ENCODE data around the gene DPYD. TPM values are rescaled to one million over a fixed set of nuclear protein-coding genes. Genes with fewer than 3 reads are reported as not detected.

Gene DPYD
- total and polyA plus RNA-seq, 10 of the 15 experiments (the other 5 are each of a cell fraction or from before 2014, with no cell fraction given), result 5.7 to 23.8 (median 10.2) TPM

DNA sequence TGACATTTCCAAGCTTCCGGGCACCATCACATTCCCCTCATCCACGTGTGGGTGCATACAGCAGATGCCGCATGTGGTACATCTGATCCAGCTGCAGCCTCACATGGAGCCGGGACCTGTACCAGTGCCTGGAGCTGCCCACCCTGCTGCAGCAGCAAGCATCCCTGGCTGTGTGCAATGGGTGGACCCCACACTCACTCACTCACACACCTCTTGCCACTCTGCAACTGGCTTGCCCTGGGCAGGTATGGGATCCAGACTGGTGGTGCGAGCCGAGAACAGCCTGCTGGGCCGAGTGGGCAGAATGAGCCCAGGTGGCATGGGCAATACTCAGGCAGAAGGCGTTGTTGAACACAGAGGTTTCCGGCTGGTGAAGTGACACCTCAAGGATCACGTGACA is 75.0 kb downstream of the DPYD start:
- ChIA-PET POLR2A (no interaction called here), RAD21 (ENCODE audit: unreplicated experiment) (no interaction called here), SMC1A (ENCODE audit: uncharacterized antibody, unreplicated experiment) (interaction anchor here (0.8 to 1.0 kb wide), 2 partner anchors 19 to 47 kb away, joined by 3 read pairs; no protein-coding TSS in a partner anchor), CTCF (interaction anchor here (0.7 kb wide), 1 partner anchor 37 kb away, joined by 3 read pairs; no protein-coding TSS in a partner anchor)
- DNase-seq (ENCODE audit: low read depth, low spot score) (no peak), FAIRE-seq (no peak), ATAC-seq (no peak)
- Histone ChIP-seq H3K4me1 (ENCODE audit: control insufficient read depth, insufficient read depth, low read length) (peaks cover 6% of the 10 kb centered on the region; the same call in 1 of the 2 replicates), H3K9me3 (replicated peaks; ENCODE audit: control insufficient read depth, insufficient read depth, low read length) (no peaks in the 10 kb centered on the region; the same call in 2 of the 3 replicates), H3K9ac (ENCODE audit: control insufficient read depth, insufficient read depth, low read length) (no peak overlapping the region), H2AFZ (ENCODE audit: control insufficient read depth, low read depth, low read length) (no peak overlapping the region), H3K27ac (ENCODE audit: control insufficient read depth, insufficient read depth) (no peak overlapping the region), H3K4me3 (no peak overlapping the region), H3K36me3 (ENCODE audit: control insufficient read depth in 2 of 2, insufficient read depth in 2 of 2, low read length in 1 of 2) (no peaks in the 10 kb centered on the region; a peak in 1 of 4 replicates), H3K4me2 (ENCODE audit: control insufficient read depth, insufficient read depth) (no peak overlapping the region), H4K20me1 (ENCODE audit: control insufficient read depth, insufficient read depth) (no peaks in the 10 kb centered on the region), H3K27me3 (replicated peaks in 1 of 2; ENCODE audit: control insufficient read depth in 2 of 2, insufficient read depth in 2 of 2, low read length in 1 of 2) (no peaks in the 10 kb centered on the region), H3K79me2 (ENCODE audit: control insufficient read depth, insufficient read depth, low read length) (no peaks in the 10 kb centered on the region)
- intact Hi-C loops (cut with micrococcal nuclease; ENCODE audit: unreplicated experiment), result loop anchor here (5.0 kb wide), 1 partner anchor 71 kb away; no protein-coding TSS in a partner anchor
- BruUV-seq (replicated peaks), result no TSS peak
- WGBS (ENCODE audit: insufficient coverage, insufficient replicate concordance, low lambda C conversion rate, missing lambda C conversion rate), result 44% methylated on average over 10 of the region's 10 CpGs
- in situ Hi-C loops (cut with MboI), result no loop called here
- TF ChIP-seq, protein P1, sequence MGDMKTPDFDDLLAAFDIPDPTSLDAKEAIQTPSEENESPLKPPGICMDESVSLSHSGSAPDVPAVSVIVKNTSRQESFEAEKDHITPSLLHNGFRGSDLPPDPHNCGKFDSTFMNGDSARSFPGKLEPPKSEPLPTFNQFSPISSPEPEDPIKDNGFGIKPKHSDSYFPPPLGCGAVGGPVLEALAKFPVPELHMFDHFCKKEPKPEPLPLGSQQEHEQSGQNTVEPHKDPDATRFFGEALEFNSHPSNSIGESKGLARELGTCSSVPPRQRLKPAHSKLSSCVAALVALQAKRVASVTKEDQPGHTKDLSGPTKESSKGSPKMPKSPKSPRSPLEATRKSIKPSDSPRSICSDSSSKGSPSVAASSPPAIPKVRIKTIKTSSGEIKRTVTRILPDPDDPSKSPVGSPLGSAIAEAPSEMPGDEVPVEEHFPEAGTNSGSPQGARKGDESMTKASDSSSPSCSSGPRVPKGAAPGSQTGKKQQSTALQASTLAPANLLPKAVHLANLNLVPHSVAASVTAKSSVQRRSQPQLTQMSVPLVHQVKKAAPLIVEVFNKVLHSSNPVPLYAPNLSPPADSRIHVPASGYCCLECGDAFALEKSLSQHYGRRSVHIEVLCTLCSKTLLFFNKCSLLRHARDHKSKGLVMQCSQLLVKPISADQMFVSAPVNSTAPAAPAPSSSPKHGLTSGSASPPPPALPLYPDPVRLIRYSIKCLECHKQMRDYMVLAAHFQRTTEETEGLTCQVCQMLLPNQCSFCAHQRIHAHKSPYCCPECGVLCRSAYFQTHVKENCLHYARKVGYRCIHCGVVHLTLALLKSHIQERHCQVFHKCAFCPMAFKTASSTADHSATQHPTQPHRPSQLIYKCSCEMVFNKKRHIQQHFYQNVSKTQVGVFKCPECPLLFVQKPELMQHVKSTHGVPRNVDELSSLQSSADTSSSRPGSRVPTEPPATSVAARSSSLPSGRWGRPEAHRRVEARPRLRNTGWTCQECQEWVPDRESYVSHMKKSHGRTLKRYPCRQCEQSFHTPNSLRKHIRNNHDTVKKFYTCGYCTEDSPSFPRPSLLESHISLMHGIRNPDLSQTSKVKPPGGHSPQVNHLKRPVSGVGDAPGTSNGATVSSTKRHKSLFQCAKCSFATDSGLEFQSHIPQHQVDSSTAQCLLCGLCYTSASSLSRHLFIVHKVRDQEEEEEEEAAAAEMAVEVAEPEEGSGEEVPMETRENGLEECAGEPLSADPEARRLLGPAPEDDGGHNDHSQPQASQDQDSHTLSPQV (IDR thresholded peaks at IDR 0.05), result no peak
- TF ChIP-seq JUND (IDR thresholded peaks at IDR 0.05; ENCODE audit: low read depth, low read length) (no peak), SPI1 (IDR thresholded peaks at IDR 0.05; ENCODE audit: borderline replicate concordance, insufficient read depth, low read depth, low read length) (no peak), E4F1 (IDR thresholded peaks at IDR 0.05; ENCODE audit: borderline replicate concordance, partially characterized antibody) (no peak), FOS (IDR thresholded peaks at IDR 0.05; ENCODE audit: borderline replicate concordance, extremely low read depth, insufficient read length) (no peak), TAF1 (IDR thresholded peaks at IDR 0.05; ENCODE audit: borderline replicate concordance, low read depth, low read length) (no peak), KLF5 (IDR thresholded peaks at IDR 0.05; ENCODE audit: partially characterized antibody) (no peak)
- TF ChIP-seq, protein P2, sequence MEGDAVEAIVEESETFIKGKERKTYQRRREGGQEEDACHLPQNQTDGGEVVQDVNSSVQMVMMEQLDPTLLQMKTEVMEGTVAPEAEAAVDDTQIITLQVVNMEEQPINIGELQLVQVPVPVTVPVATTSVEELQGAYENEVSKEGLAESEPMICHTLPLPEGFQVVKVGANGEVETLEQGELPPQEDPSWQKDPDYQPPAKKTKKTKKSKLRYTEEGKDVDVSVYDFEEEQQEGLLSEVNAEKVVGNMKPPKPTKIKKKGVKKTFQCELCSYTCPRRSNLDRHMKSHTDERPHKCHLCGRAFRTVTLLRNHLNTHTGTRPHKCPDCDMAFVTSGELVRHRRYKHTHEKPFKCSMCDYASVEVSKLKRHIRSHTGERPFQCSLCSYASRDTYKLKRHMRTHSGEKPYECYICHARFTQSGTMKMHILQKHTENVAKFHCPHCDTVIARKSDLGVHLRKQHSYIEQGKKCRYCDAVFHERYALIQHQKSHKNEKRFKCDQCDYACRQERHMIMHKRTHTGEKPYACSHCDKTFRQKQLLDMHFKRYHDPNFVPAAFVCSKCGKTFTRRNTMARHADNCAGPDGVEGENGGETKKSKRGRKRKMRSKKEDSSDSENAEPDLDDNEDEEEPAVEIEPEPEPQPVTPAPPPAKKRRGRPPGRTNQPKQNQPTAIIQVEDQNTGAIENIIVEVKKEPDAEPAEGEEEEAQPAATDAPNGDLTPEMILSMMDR (IDR thresholded peaks at IDR 0.05 in 2 of 3, conservative IDR thresholded peaks at IDR 0.05 in 1 of 3; ENCODE audit: control insufficient read depth in 2 of 3, extremely low read depth in 1 of 3, insufficient read depth in 1 of 3, low read depth in 3 of 3, low read length in 3 of 3), result no peak

All from GM12878 (cell line).